ENCODE data around the gene HIRA. TPM values are rescaled to one million over a fixed set of nuclear protein-coding genes. Genes with fewer than 3 reads are reported as not detected.
A peak's percentile ranks its signal among the peaks of the same experiment; 100 is the strongest.

The HIRA gene
- total and polyA plus RNA-seq, 9 of the 15 experiments (the other 6 are each of a cell fraction or from before 2014, with no cell fraction given), result 0.96 to 132 (median 58.4) TPM

- no peak for TF ChIP-seq ZBTB40 (IDR thresholded peaks at IDR 0.05)
- TF ChIP-seq ZBTB40 (CRISPR knock-in tag; IDR thresholded peaks at IDR 0.05), result 0 out of 2 replicates have a peak, but pooled peaks have one; percentile 37
- TF ChIP-seq KDM4B (IDR thresholded peaks at IDR 0.05; ENCODE audit: borderline replicate concordance in 2 of 2, low read depth in 1 of 2), result no peak
Observed at GRCh38 chr22:19464546-19464945, 33.0 kb upstream of the HIRA start (continued).
